ENCODE results near the gene BRCC3. TPM values are rescaled to one million over a fixed set of nuclear protein-coding genes. Genes with fewer than 3 reads are reported as not detected.
A peak's percentile ranks its signal among the peaks of the same experiment; 100 is the strongest.

The BRCC3 gene
- total and polyA plus RNA-seq, 2 donors (not counting 1 experiment from before 2014, with no cell fraction given): 7.3 to 16.9 TPM

GRCh38 chrX:155053656-155054055, 17.7 kb upstream of the BRCC3 start:
- Mint-ChIP-seq H3K9me3 (ENCODE audit: insufficient read depth) (no peaks in the 10 kb centered on the region), H3K4me1 (peaks cover 9% of the 10 kb centered on the region), H3K27me3 (no peaks in the 10 kb centered on the region), H3K4me3 (no peak overlapping the region), H3K27ac (peak overlapping the region; percentile 46)
- H3K4me2 ChIP-seq (replicated peaks; ENCODE audit: low read depth, low read length, poor library complexity, severe bottlenecking): no peak overlapping the region
- no peaks in the 10 kb centered on the region for H3K27me3 ChIP-seq (replicated peaks in 1 of 4; ENCODE audit: control extremely low read depth in 1 of 4, control insufficient read depth in 3 of 4, insufficient read depth in 4 of 4, low read length in 3 of 4)
- no peak overlapping the region for H2AFZ ChIP-seq (ENCODE audit: insufficient read depth, low read depth, low read length, poor library complexity, severe bottlenecking)
- no peaks in the 10 kb centered on the region for H4K20me1 ChIP-seq (ENCODE audit: control insufficient read depth, insufficient read depth, low read length, poor library complexity, severe bottlenecking)
- TF ChIP-seq EZH2 (IDR thresholded peaks at IDR 0.05; ENCODE audit: borderline replicate concordance, insufficient read depth, low read depth, low read length, poor library complexity, severe bottlenecking) (no peak), CTCF (IDR thresholded peaks at IDR 0.05) (no peak)
- CTCF ChIA-PET: no interaction called here
- H3K4me1 ChIP-seq (ENCODE audit: control insufficient read depth in 2 of 2, insufficient read depth in 2 of 2, low read length in 2 of 2): peaks cover 0 to 9% of the 10 kb centered on the region in 2 donors
- intact Hi-C loops (cut with micrococcal nuclease): no loop called here
- H3K9me3 ChIP-seq (ENCODE audit: control extremely low read depth in 1 of 3, control insufficient read depth in 2 of 3, insufficient read depth in 1 of 3, low read length in 2 of 3): no peaks in the 10 kb centered on the region
- H3K27ac ChIP-seq (ENCODE audit: low read length in 2 of 2): no peak overlapping the region
- WGBS (ENCODE audit: insufficient coverage): 100% methylated on average over 2 of the region's 3 CpGs
- POLR2A ChIA-PET: no interaction called here
- DNase-seq: no peak
- no peak overlapping the region for H3K4me3 ChIP-seq (ENCODE audit: control extremely low read depth in 1 of 5, extremely low read depth in 1 of 5, insufficient read depth in 1 of 5, low read depth in 2 of 5, low read length in 4 of 5)
- H3K79me2 ChIP-seq (ENCODE audit: control insufficient read depth, insufficient read depth, low read length): no peaks in the 10 kb centered on the region
- H3K9ac ChIP-seq (ENCODE audit: low read length): no peak overlapping the region
- peaks cover 0 to 23% of the 10 kb centered on the region in 2 experiments for H3K36me3 ChIP-seq (replicated peaks in 1 of 2; ENCODE audit: control extremely low read depth in 1 of 2, control insufficient read depth in 1 of 2, extremely low read depth in 1 of 2, insufficient read depth in 2 of 2, low read length in 1 of 2)
- no peak for ATAC-seq (ENCODE audit: low read depth)

GRCh38 chrX:155054255-155054654, 17.1 kb upstream of the BRCC3 start:
- Mint-ChIP-seq H3K27ac (no peak overlapping the region), H3K4me1 (peaks cover 9% of the 10 kb centered on the region), H3K27me3 (no peaks in the 10 kb centered on the region), H3K9me3 (ENCODE audit: insufficient read depth) (no peaks in the 10 kb centered on the region), H3K4me3 (no peak overlapping the region)
- TF ChIP-seq EZH2 (IDR thresholded peaks at IDR 0.05; ENCODE audit: borderline replicate concordance, insufficient read depth, low read depth, low read length, poor library complexity, severe bottlenecking) (no peak), CTCF (IDR thresholded peaks at IDR 0.05) (no peak)
- Histone ChIP-seq H2AFZ (ENCODE audit: insufficient read depth, low read depth, low read length, poor library complexity, severe bottlenecking) (no peak overlapping the region), H3K27me3 (replicated peaks in 1 of 4; ENCODE audit: control extremely low read depth in 1 of 4, control insufficient read depth in 3 of 4, insufficient read depth in 4 of 4, low read length in 3 of 4) (no peaks in the 10 kb centered on the region), H3K36me3 (replicated peaks in 1 of 2; ENCODE audit: control extremely low read depth in 1 of 2, control insufficient read depth in 1 of 2, extremely low read depth in 1 of 2, insufficient read depth in 2 of 2, low read length in 1 of 2) (peaks cover 0 to 23% of the 10 kb centered on the region in 2 experiments), H3K9ac (ENCODE audit: low read length) (no peak overlapping the region), H3K4me2 (replicated peaks; ENCODE audit: low read depth, low read length, poor library complexity, severe bottlenecking) (no peak overlapping the region), H3K79me2 (ENCODE audit: control insufficient read depth, insufficient read depth, low read length) (no peaks in the 10 kb centered on the region), H3K9me3 (ENCODE audit: control extremely low read depth in 1 of 3, control insufficient read depth in 2 of 3, insufficient read depth in 1 of 3, low read length in 2 of 3) (no peaks in the 10 kb centered on the region), H3K27ac (ENCODE audit: low read length in 2 of 2) (no peak overlapping the region), H4K20me1 (ENCODE audit: control insufficient read depth, insufficient read depth, low read length, poor library complexity, severe bottlenecking) (no peaks in the 10 kb centered on the region), H3K4me1 (ENCODE audit: control insufficient read depth in 2 of 2, insufficient read depth in 2 of 2, low read length in 2 of 2) (peaks cover 0 to 9% of the 10 kb centered on the region in 2 donors), H3K4me3 (ENCODE audit: control extremely low read depth in 1 of 5, extremely low read depth in 1 of 5, insufficient read depth in 1 of 5, low read depth in 2 of 5, low read length in 4 of 5) (no peak overlapping the region)
- no peak for DNase-seq
- ATAC-seq (ENCODE audit: low read depth): no peak
- POLR2A ChIA-PET: no interaction called here
- CTCF ChIA-PET: no interaction called here
- WGBS (ENCODE audit: insufficient coverage): no CpG with 5 or more reads among the region's 4 CpGs
- intact Hi-C loops (cut with micrococcal nuclease): no loop called here

Measured in B cell (primary cell).